ENCODE measurements around the gene DGKB.

The DGKB gene

GRCh38 chr7:14934839-14935238 is 32.3 kb upstream of the DGKB start:
- H3K27ac ChIP-seq (ENCODE audit: poor library complexity, severe bottlenecking) = no peak overlapping the region
- H3K36me3 ChIP-seq (ENCODE audit: low read depth) = no peaks in the 10 kb centered on the region
- peaks cover 4% of the 10 kb centered on the region for H3K27me3 ChIP-seq (ENCODE audit: insufficient read depth, poor library complexity, severe bottlenecking)
- no peak for DNase-seq (ENCODE audit: low spot score)
- H3K4me3 ChIP-seq (ENCODE audit: severe bottlenecking) = no peak overlapping the region
- H3K9me3 ChIP-seq (ENCODE audit: severe bottlenecking) = no peaks in the 10 kb centered on the region
- no peak for ATAC-seq (ENCODE audit: low read depth)
- no peaks in the 10 kb centered on the region for H3K4me1 ChIP-seq (ENCODE audit: insufficient read depth, poor library complexity, severe bottlenecking)
- TF ChIP-seq, protein P1, sequence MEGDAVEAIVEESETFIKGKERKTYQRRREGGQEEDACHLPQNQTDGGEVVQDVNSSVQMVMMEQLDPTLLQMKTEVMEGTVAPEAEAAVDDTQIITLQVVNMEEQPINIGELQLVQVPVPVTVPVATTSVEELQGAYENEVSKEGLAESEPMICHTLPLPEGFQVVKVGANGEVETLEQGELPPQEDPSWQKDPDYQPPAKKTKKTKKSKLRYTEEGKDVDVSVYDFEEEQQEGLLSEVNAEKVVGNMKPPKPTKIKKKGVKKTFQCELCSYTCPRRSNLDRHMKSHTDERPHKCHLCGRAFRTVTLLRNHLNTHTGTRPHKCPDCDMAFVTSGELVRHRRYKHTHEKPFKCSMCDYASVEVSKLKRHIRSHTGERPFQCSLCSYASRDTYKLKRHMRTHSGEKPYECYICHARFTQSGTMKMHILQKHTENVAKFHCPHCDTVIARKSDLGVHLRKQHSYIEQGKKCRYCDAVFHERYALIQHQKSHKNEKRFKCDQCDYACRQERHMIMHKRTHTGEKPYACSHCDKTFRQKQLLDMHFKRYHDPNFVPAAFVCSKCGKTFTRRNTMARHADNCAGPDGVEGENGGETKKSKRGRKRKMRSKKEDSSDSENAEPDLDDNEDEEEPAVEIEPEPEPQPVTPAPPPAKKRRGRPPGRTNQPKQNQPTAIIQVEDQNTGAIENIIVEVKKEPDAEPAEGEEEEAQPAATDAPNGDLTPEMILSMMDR (IDR thresholded peaks at IDR 0.05; ENCODE audit: poor library complexity, severe bottlenecking) = no peak

GRCh38 chr7:14931511-14932215 is 29.1 kb upstream of the DGKB start:
- Histone ChIP-seq H3K27me3 (ENCODE audit: insufficient read depth, poor library complexity, severe bottlenecking) (peaks cover 4% of the 10 kb centered on the region), H3K4me3 (ENCODE audit: severe bottlenecking) (no peak overlapping the region), H3K9me3 (ENCODE audit: severe bottlenecking) (no peaks in the 10 kb centered on the region), H3K27ac (ENCODE audit: poor library complexity, severe bottlenecking) (no peak overlapping the region), H3K36me3 (ENCODE audit: low read depth) (no peaks in the 10 kb centered on the region), H3K4me1 (ENCODE audit: insufficient read depth, poor library complexity, severe bottlenecking) (no peaks in the 10 kb centered on the region)
- TF ChIP-seq, protein P1 (IDR thresholded peaks at IDR 0.05; ENCODE audit: poor library complexity, severe bottlenecking) = no peak
- ATAC-seq (ENCODE audit: low read depth) (no peak), DNase-seq (ENCODE audit: low spot score) (no peak)

DNA sequence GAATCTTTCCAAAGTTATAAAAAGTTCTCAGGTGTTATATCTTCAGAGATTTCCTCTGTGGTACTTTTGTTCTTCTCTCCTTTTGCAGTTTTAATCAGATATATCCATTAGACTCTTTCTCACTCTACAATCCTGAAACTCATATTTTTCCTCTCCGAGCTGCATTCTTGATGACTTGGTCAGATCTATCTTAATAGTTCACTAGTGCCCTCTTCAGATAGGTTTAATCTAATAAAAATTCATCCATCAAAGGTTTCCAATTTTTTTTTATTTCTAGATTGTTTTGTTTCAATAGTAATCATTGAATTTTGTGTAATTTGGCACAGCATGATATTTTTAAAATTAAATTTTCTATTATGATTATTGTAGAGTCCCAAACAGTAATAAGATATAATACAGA is 21.8 kb upstream of the DGKB start:
- TF ChIP-seq, protein P1 (IDR thresholded peaks at IDR 0.05; ENCODE audit: poor library complexity, severe bottlenecking) = peak; percentile 36
- Histone ChIP-seq H3K4me3 (ENCODE audit: severe bottlenecking) (no peak overlapping the region), H3K36me3 (ENCODE audit: low read depth) (no peaks in the 10 kb centered on the region), H3K27me3 (ENCODE audit: insufficient read depth, poor library complexity, severe bottlenecking) (no peaks in the 10 kb centered on the region), H3K9me3 (ENCODE audit: severe bottlenecking) (no peaks in the 10 kb centered on the region), H3K27ac (ENCODE audit: poor library complexity, severe bottlenecking) (no peak overlapping the region), H3K4me1 (ENCODE audit: insufficient read depth, poor library complexity, severe bottlenecking) (no peaks in the 10 kb centered on the region)
- ATAC-seq (ENCODE audit: low read depth) (no peak), DNase-seq (ENCODE audit: low spot score) (no peak)

- TF ChIP-seq, protein P1 (IDR thresholded peaks at IDR 0.05; ENCODE audit: poor library complexity, severe bottlenecking) = no peak
- DNase-seq (ENCODE audit: low spot score) = no peak
- Histone ChIP-seq H3K4me3 (ENCODE audit: severe bottlenecking) (no peak overlapping the region), H3K27ac (ENCODE audit: poor library complexity, severe bottlenecking) (no peak overlapping the region), H3K36me3 (ENCODE audit: low read depth) (no peaks in the 10 kb centered on the region), H3K9me3 (ENCODE audit: severe bottlenecking) (no peaks in the 10 kb centered on the region), H3K4me1 (ENCODE audit: insufficient read depth, poor library complexity, severe bottlenecking) (no peaks in the 10 kb centered on the region), H3K27me3 (ENCODE audit: insufficient read depth, poor library complexity, severe bottlenecking) (no peaks in the 10 kb centered on the region)
- no peak for ATAC-seq (ENCODE audit: low read depth)
Measured at GRCh38 chr7:14911077-14911476, 8.5 kb upstream of the DGKB start.

DNA sequence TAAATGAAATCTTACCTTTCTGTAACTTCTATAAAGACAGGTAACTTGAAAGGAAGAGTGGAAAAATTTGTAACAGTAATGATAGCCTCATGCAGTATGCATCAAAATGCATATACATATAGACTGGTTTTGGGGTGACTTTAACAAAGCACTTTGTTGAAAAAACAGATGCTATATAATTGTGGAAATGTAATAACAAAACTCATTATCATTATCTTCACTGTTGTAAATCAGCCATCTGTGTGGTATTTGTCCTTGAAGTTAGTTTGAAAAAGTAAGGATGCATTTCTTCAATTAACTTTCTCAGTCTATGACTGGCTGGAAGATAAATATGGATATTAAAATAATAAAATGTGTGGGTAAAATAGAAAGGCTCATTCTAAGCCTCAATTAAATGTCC is 6.1 kb upstream of the DGKB start:
- ATAC-seq (ENCODE audit: low read depth) (no peak), DNase-seq (ENCODE audit: low spot score) (no peak)
- H3K4me3 ChIP-seq (ENCODE audit: severe bottlenecking) = no peak overlapping the region
- H3K27me3 ChIP-seq (ENCODE audit: insufficient read depth, poor library complexity, severe bottlenecking) = peaks cover 10% of the 10 kb centered on the region
- H3K36me3 ChIP-seq (ENCODE audit: low read depth) = no peaks in the 10 kb centered on the region
- no peaks in the 10 kb centered on the region for H3K9me3 ChIP-seq (ENCODE audit: severe bottlenecking)
- TF ChIP-seq, protein P1 (IDR thresholded peaks at IDR 0.05; ENCODE audit: poor library complexity, severe bottlenecking) = no peak
- no peak overlapping the region for H3K27ac ChIP-seq (ENCODE audit: poor library complexity, severe bottlenecking)
- no peaks in the 10 kb centered on the region for H3K4me1 ChIP-seq (ENCODE audit: insufficient read depth, poor library complexity, severe bottlenecking)

Data from RWPE2 (cell line).